MCF 10A (cell line): ENCODE data around the gene FBXO2. TPM values are rescaled to one million over a fixed set of nuclear protein-coding genes. Genes with fewer than 3 reads are reported as not detected.

Experiments
- BruUV-seq: library from RNA; stranded (reverse); fragments of 400-500 nt; replicated peaks from 2 replicates; lab custom pipeline; 2021; lab: Mats Ljungman, UMichigan
- CTCF ChIA-PET: fragments of 300-600 bp; sonication (Branson Sonifier 250); formaldehyde crosslinking; extraction: SDS; loops from one replicate; lab custom pipeline; 2021; ENCODE audit warnings: antibody characterized with exemption, inconsistent platforms; lab: Yijun Ruan, JAX
- POLR2A ChIA-PET: fragments of 300-600, 350-650 bp; sonication (Branson Sonifier 250); formaldehyde crosslinking; extraction: SDS; loops from one replicate; lab custom pipeline; 2020; ENCODE audit warnings: antibody characterized with exemption, inconsistent platforms; lab: Yijun Ruan, JAX
- DNase-seq: peaks from one replicate; pipeline ENCODE4 v3.0.0-alpha.2; 2018; ENCODE audit not compliant: unreplicated experiment
- H3K27ac Mint-ChIP-seq: one replicate; pipeline ENCODE4 v1.8.0; 2022; ENCODE audit warnings: mild to moderate bottlenecking, low read depth, mixed read lengths; ENCODE audit not compliant: unreplicated experiment
- H3K27me3 Mint-ChIP-seq: one replicate; pipeline ENCODE4 v1.8.0; 2022; ENCODE audit warnings: mixed read lengths; ENCODE audit not compliant: insufficient read depth, unreplicated experiment
- H3K36me3 Mint-ChIP-seq: one replicate; pipeline ENCODE4 v1.8.0; 2022; ENCODE audit warnings: mild to moderate bottlenecking, moderate library complexity, mixed read lengths; ENCODE audit not compliant: insufficient read depth, unreplicated experiment
- H3K4me1 Mint-ChIP-seq: one replicate; pipeline ENCODE4 v1.8.0; 2022; ENCODE audit warnings: mixed read lengths; ENCODE audit not compliant: insufficient read depth, unreplicated experiment
- H3K4me3 Mint-ChIP-seq: one replicate; pipeline ENCODE4 v1.8.0; 2022; ENCODE audit warnings: mild to moderate bottlenecking, moderate library complexity, mixed read lengths; ENCODE audit not compliant: unreplicated experiment
- H3K9me3 Mint-ChIP-seq: one replicate; pipeline ENCODE4 v1.8.0; 2022; ENCODE audit warnings: mixed read lengths; ENCODE audit not compliant: unreplicated experiment
- intact Hi-C: fragments of 100-400 bp; cut with micrococcal nuclease; formaldehyde crosslinking; loops from 2 replicates; pipeline ENCODE4 v1.14.1; 2022
- total RNA-seq: library from RNA; stranded (reverse); gene quantifications from 2 replicates; pipeline ENCODE4 v1.2.3, GENCODE V29; 2022
- TF ChIP-seq, protein P1 (sequence below): fragments of 200-600 bp; IDR thresholded peaks from one replicate; pipeline ENCODE4 v1.8.0; 2022; ENCODE audit warnings: antibody characterized with exemption, mild to moderate bottlenecking; ENCODE audit not compliant: unreplicated experiment

FBXO2 gene
- total RNA-seq, 1 experiment from 2014 or later = 5.3 TPM

DNA sequence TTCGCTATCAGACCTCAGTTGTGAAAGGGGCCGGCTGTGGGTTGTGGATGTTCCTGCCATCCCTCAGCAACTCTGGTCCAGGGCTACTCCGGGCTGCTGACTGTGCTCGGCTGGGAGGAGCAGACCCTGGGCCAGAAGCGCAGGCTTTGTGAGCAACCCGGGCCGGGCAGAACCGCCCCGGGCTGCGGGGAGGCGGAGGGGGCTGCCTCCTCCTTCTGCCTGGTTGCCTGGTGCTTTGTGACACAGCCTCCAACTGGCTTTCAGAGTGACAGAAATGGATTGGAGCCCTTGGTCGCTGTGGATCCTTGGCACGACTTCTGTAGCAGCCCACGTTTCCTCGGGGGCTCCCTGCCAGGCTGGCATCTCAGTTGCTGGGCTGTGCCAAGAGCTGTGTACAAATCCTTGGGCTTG is 47.3 kb upstream of the FBXO2 start:
- DNase-seq = no peak
- Mint-ChIP-seq H3K27me3 (no peaks in the 10 kb centered on the region), H3K27ac (no peak overlapping the region), H3K36me3 (no peaks in the 10 kb centered on the region), H3K4me3 (no peak overlapping the region), H3K9me3 (no peaks in the 10 kb centered on the region), H3K4me1 (no peaks in the 10 kb centered on the region)
- BruUV-seq = no TSS peak
- TF ChIP-seq, protein P1, sequence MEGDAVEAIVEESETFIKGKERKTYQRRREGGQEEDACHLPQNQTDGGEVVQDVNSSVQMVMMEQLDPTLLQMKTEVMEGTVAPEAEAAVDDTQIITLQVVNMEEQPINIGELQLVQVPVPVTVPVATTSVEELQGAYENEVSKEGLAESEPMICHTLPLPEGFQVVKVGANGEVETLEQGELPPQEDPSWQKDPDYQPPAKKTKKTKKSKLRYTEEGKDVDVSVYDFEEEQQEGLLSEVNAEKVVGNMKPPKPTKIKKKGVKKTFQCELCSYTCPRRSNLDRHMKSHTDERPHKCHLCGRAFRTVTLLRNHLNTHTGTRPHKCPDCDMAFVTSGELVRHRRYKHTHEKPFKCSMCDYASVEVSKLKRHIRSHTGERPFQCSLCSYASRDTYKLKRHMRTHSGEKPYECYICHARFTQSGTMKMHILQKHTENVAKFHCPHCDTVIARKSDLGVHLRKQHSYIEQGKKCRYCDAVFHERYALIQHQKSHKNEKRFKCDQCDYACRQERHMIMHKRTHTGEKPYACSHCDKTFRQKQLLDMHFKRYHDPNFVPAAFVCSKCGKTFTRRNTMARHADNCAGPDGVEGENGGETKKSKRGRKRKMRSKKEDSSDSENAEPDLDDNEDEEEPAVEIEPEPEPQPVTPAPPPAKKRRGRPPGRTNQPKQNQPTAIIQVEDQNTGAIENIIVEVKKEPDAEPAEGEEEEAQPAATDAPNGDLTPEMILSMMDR = no peak
- intact Hi-C loops = no loop called here
- POLR2A ChIA-PET = no interaction called here
- CTCF ChIA-PET = no interaction called here

DNA sequence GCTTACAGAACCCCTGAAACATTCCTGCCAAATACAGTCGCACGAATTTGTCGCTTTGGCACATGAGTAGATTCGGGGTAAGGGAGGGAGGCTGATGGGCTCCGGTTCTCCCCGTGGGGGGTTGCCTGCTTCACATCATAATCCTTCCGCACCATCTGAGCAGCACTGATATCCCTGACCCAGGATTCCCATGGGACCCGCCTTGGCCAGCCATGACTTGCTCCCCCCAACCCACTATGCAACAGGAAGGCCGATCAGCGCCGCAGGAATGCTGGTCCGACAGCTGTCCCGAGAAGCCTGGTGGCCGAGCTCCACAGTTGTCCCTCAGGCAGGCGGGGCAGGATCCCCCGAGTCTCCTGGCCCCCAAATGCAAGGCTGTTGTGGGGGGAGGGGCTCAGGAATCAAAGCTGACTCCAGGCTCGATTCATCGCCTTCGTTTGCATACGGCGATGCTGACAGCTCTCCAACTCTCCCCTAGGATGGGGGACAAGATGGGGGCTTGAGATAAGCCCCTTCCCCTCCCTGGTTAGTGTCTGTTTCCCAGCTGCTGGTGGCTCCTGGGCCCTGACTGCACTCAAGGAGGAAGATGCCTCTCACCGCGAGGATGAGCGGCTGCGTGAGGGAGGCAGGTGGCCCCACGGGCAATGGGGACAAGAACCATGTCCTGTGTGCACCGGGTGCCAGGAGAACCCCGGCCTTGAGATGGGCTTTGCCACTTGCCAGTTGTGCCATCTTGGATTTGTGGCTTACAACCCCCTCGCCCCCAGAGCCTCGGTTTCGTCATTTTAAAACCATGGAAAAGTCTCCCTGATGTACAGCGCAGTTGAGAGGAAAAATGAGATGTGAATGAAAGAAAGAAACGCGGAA is 46.6 kb upstream of the FBXO2 start:
- no peak overlapping the region for H3K4me3 Mint-ChIP-seq

DNA sequence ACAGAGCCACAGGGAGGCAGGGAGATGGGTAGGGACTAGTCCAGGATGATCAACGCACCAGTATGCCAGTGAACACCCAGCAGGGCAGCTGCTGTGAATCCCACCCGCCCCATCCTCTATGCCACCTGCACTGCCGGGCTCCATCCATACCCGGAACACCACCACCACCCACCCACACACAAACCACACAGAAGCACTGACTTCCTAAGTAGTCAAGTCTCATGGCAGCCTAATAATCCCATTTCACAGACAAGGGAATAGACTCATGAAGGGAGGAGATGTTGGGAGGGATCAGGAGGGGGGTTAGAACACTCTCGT is 43.6 kb upstream of the FBXO2 start:
- no peaks in the 10 kb centered on the region for H3K36me3 Mint-ChIP-seq
- no peak for DNase-seq
- TF ChIP-seq, protein P1 = no peak
- CTCF ChIA-PET = interaction anchor here (1.0 to 1.7 kb wide), 3 partner anchors 13 to 45 kb away, joined by 3 to 5 read pairs (median 3); no protein-coding TSS in a partner anchor
- no peaks in the 10 kb centered on the region for H3K9me3 Mint-ChIP-seq
- no peak overlapping the region for H3K4me3 Mint-ChIP-seq
- H3K4me1 Mint-ChIP-seq = peaks cover 11% of the 10 kb centered on the region
- intact Hi-C loops = no loop called here
- BruUV-seq = no TSS peak
- POLR2A ChIA-PET = interaction anchor here (0.6 kb wide), 1 partner anchor 182 kb away, joined by 3 read pairs; no protein-coding TSS in a partner anchor
- peaks cover 13% of the 10 kb centered on the region for H3K27me3 Mint-ChIP-seq
- no peak overlapping the region for H3K27ac Mint-ChIP-seq

More for the DNA sequence above, 46.6 kb upstream of the FBXO2 start:
- Mint-ChIP-seq H3K4me1 (no peaks in the 10 kb centered on the region), H3K9me3 (no peaks in the 10 kb centered on the region), H3K27me3 (no peaks in the 10 kb centered on the region), H3K27ac (no peak overlapping the region), H3K36me3 (no peaks in the 10 kb centered on the region)
- intact Hi-C loops = no loop called here
- BruUV-seq = no TSS peak
- TF ChIP-seq, protein P1 = no peak
- ChIA-PET POLR2A (interaction anchor here (0.6 to 1.3 kb wide), 2 partner anchors 11 to 14 kb away, joined by 3 read pairs; no protein-coding TSS in a partner anchor), CTCF (interaction anchor here (0.9 to 1.6 kb wide), 3 partner anchors 9 to 36 kb away, joined by 3 to 4 read pairs (median 3); no protein-coding TSS in a partner anchor)
- DNase-seq = no peak

GRCh38 chr1:11697188-11697892 is 43.1 kb upstream of the FBXO2 start:
- TF ChIP-seq, protein P1 = no peak
- ChIA-PET CTCF (interaction anchor here (1.0 to 1.7 kb wide), 4 partner anchors 13 to 44 kb away, joined by 3 to 5 read pairs (median 3); partner anchors contain the start of gene FBXO6), POLR2A (interaction anchor here (0.6 kb wide), 1 partner anchor 182 kb away, joined by 3 read pairs; no protein-coding TSS in a partner anchor)
- peaks cover 19% of the 10 kb centered on the region for H3K27me3 Mint-ChIP-seq
- intact Hi-C loops = no loop called here
- H3K9me3 Mint-ChIP-seq = no peaks in the 10 kb centered on the region
- H3K4me3 Mint-ChIP-seq = no peak overlapping the region
- BruUV-seq = no TSS peak
- DNase-seq = no peak
- H3K36me3 Mint-ChIP-seq = no peaks in the 10 kb centered on the region
- peaks cover 12% of the 10 kb centered on the region for H3K4me1 Mint-ChIP-seq
- no peak overlapping the region for H3K27ac Mint-ChIP-seq
